Epithelial cell of proximal tubule (primary cell): ENCODE measurements around the gene SLC7A14. TPM values are rescaled to one million over a fixed set of nuclear protein-coding genes. Genes with fewer than 3 reads are reported as not detected.

Experiments used
- DNase-seq: peaks from one replicate; pipeline ENCODE4 v3.0.0-alpha.2; 2011; ENCODE audit warnings: low read depth
- H3K4me3 ChIP-seq: 2 replicates; pipeline ENCODE4 v1.5.1; 2011; ENCODE audit warnings: low read depth, mild to moderate bottlenecking, low read length
- total RNA-seq: library from RNA; depleted of rRNA; stranded (reverse); fragments of >200 nt; gene quantifications from 2 replicates; pipeline ENCODE4 v1.2.3, GENCODE V29; 2015
- TF ChIP-seq, protein P1 (sequence below): conservative IDR thresholded peaks from 2 replicates; pipeline ENCODE4 v1.5.1; 2012; ENCODE audit warnings: low read depth, mild to moderate bottlenecking, low read length

The SLC7A14 gene
- total RNA-seq, 1 donor from 2014 or later, result 0.12 TPM

DNA sequence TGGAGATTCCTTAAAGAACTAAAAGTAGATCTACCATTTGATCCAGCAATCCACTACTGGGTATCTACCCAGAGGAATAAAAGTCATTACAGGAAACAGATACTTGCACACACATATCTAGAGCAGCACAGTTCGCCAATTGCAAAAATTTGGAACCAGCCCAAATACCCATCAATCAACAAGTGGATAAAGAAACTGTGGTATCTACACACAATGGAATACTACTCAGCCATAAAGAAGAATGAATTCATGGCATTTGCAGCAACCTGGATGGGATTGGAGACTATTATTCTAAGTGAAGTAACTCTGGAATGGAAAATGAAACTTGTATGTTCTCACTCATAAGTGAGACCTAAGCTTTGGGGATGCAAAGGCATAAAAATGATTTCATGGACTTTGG is 23.8 kb downstream of the SLC7A14 start:
- TF ChIP-seq, protein P1, sequence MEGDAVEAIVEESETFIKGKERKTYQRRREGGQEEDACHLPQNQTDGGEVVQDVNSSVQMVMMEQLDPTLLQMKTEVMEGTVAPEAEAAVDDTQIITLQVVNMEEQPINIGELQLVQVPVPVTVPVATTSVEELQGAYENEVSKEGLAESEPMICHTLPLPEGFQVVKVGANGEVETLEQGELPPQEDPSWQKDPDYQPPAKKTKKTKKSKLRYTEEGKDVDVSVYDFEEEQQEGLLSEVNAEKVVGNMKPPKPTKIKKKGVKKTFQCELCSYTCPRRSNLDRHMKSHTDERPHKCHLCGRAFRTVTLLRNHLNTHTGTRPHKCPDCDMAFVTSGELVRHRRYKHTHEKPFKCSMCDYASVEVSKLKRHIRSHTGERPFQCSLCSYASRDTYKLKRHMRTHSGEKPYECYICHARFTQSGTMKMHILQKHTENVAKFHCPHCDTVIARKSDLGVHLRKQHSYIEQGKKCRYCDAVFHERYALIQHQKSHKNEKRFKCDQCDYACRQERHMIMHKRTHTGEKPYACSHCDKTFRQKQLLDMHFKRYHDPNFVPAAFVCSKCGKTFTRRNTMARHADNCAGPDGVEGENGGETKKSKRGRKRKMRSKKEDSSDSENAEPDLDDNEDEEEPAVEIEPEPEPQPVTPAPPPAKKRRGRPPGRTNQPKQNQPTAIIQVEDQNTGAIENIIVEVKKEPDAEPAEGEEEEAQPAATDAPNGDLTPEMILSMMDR, result no peak
- DNase-seq, result no peak
- H3K4me3 ChIP-seq, result no peak overlapping the region

DNA sequence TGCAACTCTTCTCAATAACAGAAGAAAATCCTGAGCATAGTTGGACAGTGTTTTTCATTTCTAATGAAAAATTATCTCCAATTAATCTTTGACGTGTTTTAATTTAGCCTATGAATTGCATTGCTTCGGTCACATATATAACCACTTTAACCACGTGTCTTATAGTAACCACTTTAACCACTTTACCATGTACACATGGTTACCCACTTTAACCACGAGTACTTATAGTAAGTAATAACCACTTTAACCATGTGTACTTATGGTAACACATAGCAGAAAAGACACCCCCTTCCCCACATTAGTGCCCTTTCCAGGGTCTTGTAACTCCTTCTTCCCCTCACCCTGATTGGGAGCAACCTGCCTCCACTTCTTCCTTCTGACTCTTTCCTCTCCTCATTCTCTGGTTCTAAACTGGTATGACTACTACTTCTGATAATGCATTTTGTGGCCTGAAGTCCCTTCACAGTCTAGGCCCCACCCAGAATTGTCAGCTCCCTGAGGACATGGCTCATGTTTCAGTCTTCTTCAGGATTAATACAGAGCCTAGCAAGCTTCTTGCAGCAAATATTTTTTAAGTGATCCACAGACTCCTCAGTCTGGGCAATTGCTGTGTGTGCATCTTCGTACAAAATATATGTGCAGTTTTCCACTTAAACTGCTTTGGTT is 25.0 kb downstream of the SLC7A14 start:
- TF ChIP-seq, protein P1, result no peak
- no peak for DNase-seq
- no peak overlapping the region for H3K4me3 ChIP-seq

DNA sequence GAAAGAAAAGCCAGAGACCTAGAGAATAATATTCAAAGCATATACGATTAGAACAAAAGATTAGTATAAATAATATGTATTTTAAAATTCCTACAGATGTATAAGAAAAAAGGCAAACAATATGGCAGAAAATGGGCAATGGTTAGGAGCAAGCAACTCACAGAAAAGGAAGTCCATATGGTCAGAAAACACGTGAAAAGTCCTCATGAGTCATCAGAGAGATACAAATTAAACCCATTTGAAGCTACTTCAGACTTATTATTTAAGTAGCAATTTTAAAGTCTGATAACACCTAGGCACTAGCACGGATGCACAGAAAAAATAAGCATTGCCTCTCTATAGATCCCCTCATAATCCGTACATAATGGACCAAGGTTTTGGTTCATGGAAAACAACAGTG is 25.6 kb downstream of the SLC7A14 start:
- TF ChIP-seq, protein P1, result no peak
- DNase-seq, result no peak
- H3K4me3 ChIP-seq, result no peak overlapping the region

DNA sequence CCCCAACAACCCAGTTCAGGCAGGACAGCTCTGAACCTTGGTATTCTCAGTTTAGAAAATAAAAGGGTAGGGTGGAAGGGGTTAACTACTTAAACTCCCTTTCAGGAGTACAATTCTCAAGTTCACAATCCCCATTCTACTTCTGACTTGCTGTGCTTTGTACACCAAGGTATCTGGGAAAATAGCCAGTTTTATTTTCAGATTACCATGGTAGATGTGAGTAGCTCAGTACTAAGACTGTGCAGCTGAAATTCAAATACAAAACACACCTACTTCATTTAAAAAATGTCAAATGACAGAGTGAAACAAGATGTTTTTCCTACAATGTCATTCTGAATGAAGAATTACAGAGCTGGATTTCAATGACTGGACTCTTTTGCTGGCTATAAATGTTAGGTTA is 27.4 kb downstream of the SLC7A14 start:
- DNase-seq, result no peak
- TF ChIP-seq, protein P1, result no peak
- no peak overlapping the region for H3K4me3 ChIP-seq

DNA sequence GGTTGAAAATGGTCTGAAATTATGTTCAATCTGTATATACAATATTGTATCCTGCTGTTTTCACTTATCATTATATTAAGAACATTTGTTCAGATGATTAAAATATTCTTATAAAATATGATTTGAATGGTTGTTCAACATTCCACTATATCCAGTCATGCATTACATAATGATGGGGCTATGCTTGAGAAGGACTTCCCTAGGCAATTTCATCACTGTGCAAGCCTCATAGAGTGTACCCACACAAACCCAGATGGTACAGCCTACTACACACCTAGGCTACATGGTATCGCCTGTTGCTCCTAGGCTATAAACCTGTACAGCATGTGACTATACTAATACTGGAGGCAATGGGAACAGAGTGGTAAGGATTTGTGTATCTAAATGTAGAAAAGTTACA is 30.5 kb downstream of the SLC7A14 start:
- TF ChIP-seq, protein P1, result no peak
- DNase-seq, result no peak

DNA sequence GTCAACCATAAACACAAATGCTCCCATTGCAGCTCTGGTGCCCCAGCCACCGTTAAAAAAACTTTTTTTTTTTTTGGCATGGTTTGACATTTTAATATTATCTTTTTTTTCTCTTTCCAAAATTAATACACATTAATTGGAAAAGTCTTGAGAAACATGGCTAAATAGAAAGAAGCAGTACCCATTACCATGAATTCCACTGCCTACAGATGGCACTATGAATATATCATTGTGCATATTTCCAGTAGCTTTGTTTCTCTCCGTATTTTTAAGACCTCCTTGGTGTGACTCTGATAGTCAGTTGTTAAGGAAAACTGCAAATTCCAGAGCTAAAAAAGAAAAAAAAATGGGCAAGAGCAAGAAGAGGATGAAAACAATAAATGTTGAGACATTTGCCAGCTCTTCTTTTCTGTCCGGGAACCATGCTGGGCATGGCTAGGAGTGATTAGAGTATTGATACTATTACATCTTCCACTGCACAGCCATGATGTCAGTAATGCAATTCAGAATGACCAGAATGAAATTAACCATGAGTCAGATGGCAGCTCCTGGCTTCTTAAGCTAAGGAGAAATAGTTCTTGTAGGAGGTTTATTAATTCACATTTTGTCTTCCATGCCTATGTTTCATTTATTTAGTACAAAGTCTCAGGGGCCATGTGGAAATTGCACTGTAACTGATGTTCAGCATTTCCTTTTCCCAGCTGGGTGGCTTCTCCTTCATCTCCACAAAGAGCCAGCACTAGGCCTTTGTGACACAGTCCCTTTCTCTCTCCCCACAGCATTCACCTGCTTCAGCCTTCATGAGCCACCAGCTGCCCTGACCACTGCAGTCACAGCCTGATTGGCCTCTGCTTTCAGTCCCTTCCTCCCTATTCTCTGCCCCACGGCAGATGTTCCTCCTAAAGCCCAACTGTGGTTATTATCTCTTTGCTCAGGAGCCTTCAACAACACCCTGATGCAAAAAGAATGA is 31.8 kb downstream of the SLC7A14 start:
- TF ChIP-seq, protein P1, result no peak
- H3K4me3 ChIP-seq, result no peak overlapping the region
- DNase-seq, result no peak

More for the DNA sequence above, 30.5 kb downstream of the SLC7A14 start:
- no peak overlapping the region for H3K4me3 ChIP-seq
